Hepatocyte (in vitro differentiated cells): ENCODE data around the gene EVI5L.

Experiments
- CTCF ChIP-seq: fragments of 200-600 bp; sonication (generic); IDR thresholded peaks from 2 replicates; pipeline ENCODE4 v1.5.1; 2016; ENCODE audit warnings: antibody characterized with exemption, mild to moderate bottlenecking; ENCODE audit not compliant: poor library complexity
- EZH2phosphoT487 ChIP-seq: fragments of 200-600 bp; sonication (generic); IDR thresholded peaks from one replicate; pipeline ENCODE4 v1.6.1; 2018; ENCODE audit warnings: antibody characterized with exemption, mild to moderate bottlenecking, low read depth, moderate library complexity; ENCODE audit not compliant: unreplicated experiment, severe bottlenecking

GRCh38 chr19:7806876-7807275 is 23.1 kb upstream of the EVI5L start:
- TF ChIP-seq CTCF = no peak
- no peak for TF ChIP-seq EZH2phosphoT487
